ENCODE results near the gene BMP15.

Gene BMP15

GRCh38 chrX:50910685-50911176, at the start of gene BMP15:
BMP15 (plus strand) TSS chrX:50910735; CDS start chrX:50910784, 49 bp downstream.
- DNase-seq: no peak

GRCh38 chrX:50863471-50863870, 47.1 kb upstream of the BMP15 start:
- DNase-seq: no peak

GRCh38 chrX:50865311-50865710, 45.2 kb upstream of the BMP15 start:
- no peak for DNase-seq

- DNase-seq: no peak
Measured at GRCh38 chrX:50871922-50872453, 38.5 kb upstream of the BMP15 start.

- DNase-seq: no peak
Measured at GRCh38 chrX:50874876-50875275, 35.7 kb upstream of the BMP15 start.

GRCh38 chrX:50876551-50876950, 34.0 kb upstream of the BMP15 start:
- DNase-seq: no peak

GRCh38 chrX:50877310-50877709, 33.2 kb upstream of the BMP15 start:
- peak; percentile 48 for DNase-seq

- no peak for DNase-seq
Measured at GRCh38 chrX:50881028-50881427, 29.5 kb upstream of the BMP15 start.

GRCh38 chrX:50888884-50889283, 21.7 kb upstream of the BMP15 start:
- DNase-seq: no peak

GRCh38 chrX:50889582-50889981, 21.0 kb upstream of the BMP15 start:
- DNase-seq: no peak

GRCh38 chrX:50893047-50893446, 17.5 kb upstream of the BMP15 start:
- DNase-seq: no peak

GRCh38 chrX:50893466-50893865, 17.1 kb upstream of the BMP15 start:
- DNase-seq: no peak

- DNase-seq: no peak
Measured at GRCh38 chrX:50905334-50905733, 5.2 kb upstream of the BMP15 start.

GRCh38 chrX:50913520-50913919, 3.0 kb downstream of the BMP15 start:
- no peak for DNase-seq

GRCh38 chrX:50920132-50920531, 9.6 kb downstream of the BMP15 start:
- peak; percentile 0 for DNase-seq

- no peak for DNase-seq
Measured at GRCh38 chrX:50927127-50927526, 16.6 kb downstream of the BMP15 start.

GRCh38 chrX:50941638-50942037, 31.1 kb downstream of the BMP15 start:
- DNase-seq: no peak

- no peak for DNase-seq
Measured at GRCh38 chrX:50942471-50942870, 31.9 kb downstream of the BMP15 start.

- DNase-seq: no peak
Measured at GRCh38 chrX:50952406-50952805, 41.9 kb downstream of the BMP15 start.

- DNase-seq: no peak
Measured at GRCh38 chrX:50953832-50954231, 43.3 kb downstream of the BMP15 start.

GRCh38 chrX:50962156-50962555, 51.6 kb downstream of the BMP15 start:
- no peak for DNase-seq

GRCh38 chrX:50963842-50964241, 53.3 kb downstream of the BMP15 start:
- no peak for DNase-seq

All from fibroblast of skin of right quadriceps (primary cell).